NCI-H524 treated with DMSO at 0.1 percent for 48 hours (cell line): ENCODE measurements around the gene ETV2.
"Not testable (repeated sequence)": the region's sequence is repeated elsewhere in the genome, so short reads cannot be mapped to it uniquely, and the experiment has no call there.

Experiments used
- DNase-seq: peaks from one replicate; lab custom pipeline; 2025; lab: John Stamatoyannopoulos, UW

Gene ETV2, protein sequence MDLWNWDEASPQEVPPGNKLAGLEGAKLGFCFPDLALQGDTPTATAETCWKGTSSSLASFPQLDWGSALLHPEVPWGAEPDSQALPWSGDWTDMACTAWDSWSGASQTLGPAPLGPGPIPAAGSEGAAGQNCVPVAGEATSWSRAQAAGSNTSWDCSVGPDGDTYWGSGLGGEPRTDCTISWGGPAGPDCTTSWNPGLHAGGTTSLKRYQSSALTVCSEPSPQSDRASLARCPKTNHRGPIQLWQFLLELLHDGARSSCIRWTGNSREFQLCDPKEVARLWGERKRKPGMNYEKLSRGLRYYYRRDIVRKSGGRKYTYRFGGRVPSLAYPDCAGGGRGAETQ

DNA sequence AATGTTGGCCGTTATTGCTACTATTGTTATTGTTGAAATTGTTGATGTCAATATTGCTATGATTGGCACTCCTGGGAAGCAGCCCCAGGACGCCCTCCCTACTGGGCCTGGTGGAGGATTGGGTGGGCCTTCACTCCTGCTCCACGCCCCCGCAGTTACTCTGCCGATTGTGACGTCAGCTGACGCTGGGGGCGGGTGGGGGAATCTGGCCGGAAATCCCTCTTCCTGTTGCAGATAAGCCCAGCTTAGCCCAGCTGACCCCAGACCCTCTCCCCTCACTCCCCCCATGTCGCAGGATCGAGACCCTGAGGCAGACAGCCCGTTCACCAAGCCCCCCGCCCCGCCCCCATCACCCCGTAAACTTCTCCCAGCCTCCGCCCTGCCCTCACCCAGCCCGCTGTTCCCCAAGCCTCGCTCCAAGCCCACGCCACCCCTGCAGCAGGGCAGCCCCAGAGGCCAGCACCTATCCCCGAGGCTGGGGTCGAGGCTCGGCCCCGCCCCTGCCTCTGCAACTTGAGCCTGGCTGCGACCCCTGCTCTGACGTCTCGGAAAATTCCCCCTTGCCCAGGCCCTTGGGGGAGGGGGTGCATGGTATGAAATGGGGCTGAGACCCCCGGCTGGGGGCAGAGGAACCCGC is at the start of gene ETV2:
Gene ETV2, plus strand, starts transcription at position 231 of the 637 bp plus-strand sequence. CDS start 716 bp downstream, outside the sequence.
- no peak for DNase-seq

DNA sequence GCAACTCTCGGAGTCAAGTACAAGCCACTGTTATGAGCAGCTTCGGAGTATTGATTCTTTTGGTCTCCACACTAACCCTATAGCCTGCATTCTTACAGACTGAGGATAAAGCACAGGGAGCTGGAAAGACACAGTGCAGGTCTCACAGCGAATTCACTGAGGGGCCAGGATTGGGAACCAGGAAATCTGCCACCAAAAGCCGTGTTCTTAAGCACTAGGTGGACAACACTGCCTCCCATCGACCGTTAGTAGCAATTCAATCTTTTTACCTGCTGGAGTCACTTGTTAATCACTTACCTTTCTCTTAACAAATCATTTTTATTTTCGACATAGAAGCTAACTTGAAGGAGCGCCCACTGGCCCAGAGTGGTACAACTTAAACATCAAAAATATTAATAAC is 49.3 kb upstream of the ETV2 start:
- DNase-seq: no peak

DNA sequence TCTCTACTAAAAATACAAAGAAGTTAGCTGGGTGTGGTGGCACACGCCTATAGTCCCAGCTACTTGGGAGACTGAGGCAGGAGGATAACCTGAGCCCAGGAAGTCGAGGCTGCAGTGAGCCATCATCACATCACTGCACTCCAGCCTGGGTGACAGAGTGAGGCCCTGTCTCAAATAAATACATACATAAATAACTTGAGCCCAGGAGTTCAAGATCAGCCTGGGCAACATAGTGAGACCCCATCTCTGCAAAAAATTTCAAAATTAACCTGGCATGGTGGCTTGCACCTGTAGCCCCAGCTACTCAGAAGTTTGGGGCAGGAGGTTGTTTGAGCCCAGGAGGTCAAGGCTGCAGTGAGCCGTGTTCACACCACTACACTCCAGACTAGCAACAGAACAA is 46.5 kb upstream of the ETV2 start:
- DNase-seq: not testable (repeated sequence)

DNA sequence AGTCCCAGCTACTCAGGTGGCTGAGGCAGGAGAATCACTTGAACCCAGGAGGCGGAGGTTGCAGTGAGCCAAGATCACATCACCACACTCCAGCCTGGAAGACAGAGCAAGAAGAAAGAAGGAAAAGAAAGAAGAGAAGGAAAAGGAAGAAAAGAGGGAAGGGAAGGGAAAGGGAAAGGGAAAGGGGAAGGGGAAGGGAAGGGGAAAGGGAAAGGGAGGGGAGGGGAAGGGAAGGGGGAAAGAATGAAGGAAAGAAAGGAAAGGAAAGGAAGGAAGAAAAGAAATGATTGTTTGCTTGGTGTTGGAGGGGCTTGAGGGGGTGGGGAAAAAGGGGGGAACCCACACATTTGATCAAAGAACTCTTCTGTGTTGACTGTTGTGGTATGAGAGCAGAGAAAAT is 45.6 kb upstream of the ETV2 start:
- DNase-seq: no peak

DNA sequence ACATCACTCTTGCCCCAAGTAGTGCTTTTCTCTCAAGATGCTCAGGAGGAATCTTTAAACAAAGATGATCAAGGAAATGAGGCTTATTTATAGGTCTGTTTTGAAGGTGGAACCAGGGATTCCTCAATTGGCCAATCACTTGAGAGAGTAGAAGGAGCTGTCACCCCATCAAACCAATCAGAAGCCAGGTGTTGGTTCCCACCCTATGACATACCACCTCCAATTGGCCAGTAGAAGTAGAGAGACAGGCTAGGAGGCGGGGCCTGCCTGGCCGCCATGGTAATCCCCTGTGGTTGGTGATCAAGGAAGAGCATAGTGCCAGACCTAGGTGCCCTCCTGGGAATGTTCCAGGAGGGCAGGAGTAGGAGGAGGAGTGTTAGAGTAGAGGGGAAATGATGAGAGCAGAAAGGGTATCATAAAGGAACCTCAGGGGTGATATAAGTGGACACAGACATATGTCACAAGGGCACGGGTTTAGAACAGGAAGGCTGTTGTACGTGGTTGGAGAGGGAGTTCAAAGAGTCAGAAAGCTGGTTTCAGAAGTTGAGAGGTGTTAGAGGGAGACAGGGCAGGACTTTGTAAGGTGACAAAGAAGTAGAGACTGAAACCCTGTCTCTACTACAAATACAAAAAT is 45.1 kb upstream of the ETV2 start:
- no peak for DNase-seq

DNA sequence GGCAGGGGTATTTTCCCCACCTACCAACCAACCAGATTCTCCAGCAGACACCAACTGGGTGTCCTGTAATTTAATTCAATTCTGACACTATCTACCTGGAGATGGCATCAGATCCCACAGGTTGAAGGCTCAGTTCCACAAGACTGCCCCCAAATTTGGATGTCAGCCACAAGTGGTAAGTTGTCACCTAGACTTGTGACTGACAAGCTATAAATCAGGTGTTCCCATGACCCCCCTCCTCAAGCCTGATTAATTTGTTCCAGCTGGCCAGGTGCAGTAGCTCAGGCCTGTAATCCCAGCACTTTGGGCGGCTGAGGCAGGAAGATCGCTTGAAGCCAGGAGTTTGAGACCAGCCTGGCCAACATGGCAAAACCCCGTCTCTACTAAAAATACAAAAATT is 39.6 kb upstream of the ETV2 start:
- DNase-seq: no peak

DNA sequence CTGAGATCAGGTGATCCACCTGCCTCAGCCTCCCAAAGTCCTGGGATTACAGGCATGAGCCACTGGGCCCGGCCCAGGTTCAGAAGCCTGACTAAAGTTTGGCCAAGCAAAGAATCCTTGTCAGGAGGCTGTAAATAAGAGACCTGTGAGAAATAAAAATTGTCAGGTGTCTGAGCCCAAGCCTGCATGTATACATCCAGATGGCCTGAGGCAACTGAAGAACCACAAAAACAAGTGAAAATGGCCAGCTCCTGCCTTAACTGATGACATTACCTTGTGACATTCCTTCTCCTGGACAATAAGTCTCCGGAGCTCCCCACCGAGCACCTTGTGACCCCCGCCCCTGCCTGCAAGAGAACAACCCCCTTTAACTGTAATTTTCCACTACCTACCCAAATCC is 37.1 kb upstream of the ETV2 start:
- DNase-seq: not testable (repeated sequence)

DNA sequence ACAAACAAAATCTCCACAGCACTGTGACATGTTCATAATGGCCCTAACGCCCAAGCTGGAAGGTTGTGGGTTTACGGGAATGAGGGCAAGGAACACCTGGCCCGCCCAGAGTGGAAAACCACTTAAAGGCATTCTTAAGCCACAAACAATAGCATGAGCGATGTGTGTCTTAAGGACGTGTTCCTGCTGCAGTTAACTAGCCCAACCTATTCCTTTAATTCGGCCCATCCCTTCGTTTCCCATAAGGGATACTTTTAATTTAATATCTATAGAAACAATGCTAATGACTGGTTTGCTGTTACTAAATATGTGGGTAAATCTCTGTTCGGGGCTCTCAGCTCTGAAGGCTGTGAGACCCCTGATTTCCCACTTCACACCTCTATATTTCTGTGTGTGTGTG is 34.4 kb upstream of the ETV2 start:
- not testable (repeated sequence) for DNase-seq

DNA sequence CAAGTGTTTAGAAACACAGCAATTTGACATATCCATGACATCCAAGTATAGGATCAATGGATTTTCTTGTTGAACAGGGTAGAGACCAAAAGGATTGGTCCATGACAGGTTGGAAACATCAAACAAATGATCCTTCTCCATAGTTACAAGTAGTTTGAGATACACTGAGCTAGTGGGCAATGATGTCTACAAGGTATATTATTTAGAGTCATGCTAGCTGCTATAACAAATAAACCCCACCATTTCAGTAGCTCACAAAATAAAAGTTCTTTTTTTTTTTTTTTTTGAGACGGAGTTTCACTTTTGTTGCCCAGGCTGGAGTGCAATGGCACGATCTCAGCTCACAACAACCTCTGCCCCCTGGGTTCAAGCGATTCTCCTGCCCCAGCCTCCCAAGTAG is 33.9 kb upstream of the ETV2 start:
- DNase-seq: no peak

DNA sequence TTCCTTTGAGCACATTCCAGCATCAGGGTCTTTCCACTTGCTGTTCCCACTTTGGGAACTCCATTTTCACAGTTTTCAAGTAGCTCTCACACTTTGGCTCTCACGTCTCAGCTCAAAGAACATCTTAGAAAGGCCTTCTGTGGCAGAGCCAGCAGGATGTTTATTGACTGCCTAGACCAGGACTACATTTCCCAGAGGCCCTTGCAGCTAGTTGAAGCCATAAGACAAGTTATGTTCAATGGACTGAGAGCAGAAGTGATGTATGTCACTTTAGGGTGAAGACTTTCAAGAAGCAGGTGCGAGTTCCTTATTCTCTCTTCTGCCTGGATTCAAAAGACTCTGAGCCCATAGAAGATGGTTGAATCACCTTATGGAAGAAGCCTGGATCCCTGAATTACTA is 33.3 kb upstream of the ETV2 start:
- no peak for DNase-seq

DNA sequence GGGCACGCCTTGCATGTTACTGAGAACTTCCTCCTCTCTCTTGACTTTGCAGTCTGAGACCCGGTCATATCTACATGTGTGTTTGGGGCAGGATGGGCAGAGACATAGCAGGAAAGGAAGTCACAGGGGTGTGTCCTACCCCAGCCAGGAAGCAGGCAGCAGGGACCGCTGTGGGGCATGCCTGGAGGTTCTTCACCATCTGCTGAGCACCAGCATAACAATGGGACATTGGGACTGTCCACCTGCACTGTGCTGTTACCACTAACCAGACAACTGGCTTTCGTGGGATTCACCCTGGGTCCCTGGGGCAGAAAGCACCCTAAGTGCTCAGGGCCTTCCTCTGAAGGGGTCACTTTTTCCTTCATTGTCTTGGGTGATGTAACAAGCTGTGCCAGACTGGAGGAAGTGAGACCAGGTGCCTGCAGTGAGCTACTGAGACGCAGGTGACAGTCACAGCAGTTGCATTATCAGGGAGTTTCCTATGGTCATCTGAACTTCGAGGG is 31.6 kb upstream of the ETV2 start:
- no peak for DNase-seq

DNA sequence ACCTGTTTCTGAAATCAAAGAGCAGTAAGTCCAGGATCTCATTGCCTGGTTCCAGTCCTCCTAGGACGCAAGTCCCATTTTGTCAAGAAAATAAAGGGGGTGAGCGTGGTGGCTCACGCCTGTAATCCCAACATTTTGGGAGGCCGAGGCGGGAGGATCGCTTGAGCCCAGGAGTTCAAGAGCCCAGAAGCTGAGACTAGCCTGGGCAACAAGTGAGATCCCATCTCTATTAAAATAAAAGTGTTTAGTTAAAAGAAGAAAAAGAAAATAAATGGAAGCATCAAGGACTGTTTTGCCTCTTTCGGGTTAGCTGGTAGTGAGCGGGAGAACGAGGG is 29.4 kb upstream of the ETV2 start:
- DNase-seq: no peak

DNA sequence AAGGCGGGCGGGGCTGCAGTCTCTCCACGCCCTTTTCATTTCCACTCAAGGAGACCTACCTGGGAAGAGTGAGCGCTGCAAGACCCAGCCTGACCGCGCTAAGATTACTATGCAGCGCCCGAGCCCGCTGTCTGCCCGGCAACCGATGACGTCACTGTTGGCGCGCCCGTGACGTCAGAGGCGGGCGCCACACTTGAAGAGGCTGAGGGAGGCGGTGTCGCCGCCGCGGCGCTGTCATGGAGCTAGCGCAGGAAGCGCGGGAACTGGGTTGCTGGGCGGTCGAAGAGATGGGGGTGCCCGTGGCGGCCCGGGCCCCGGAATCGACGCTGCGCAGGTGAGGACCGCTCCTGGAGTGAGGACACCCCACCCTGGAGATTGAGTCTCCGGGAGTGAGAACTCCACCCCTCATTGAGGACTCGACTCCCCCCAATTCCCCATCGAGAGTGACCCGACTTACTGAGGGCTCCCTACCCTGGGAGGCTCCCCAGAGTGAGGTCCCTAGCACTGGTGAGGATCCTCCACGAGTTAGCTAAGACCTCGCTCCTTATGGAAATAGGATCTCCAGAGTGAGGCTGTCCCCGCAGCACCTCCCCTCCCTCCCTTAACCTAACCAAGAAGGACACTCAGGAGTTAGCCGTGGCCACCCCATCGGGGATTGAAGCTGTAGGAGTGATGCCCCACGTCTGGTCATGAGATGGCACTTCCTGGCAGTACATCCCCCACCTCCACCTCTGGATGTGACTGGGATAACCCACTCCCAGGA is 28.8 kb upstream of the ETV2 start, which contains the start of gene HAUS5:
Gene HAUS5, plus strand, starts transcription at position 177 of the 763 bp plus-strand sequence. Its CDS starts 60 bp downstream, at position 237.
- peak; percentile 86 for DNase-seq

DNA sequence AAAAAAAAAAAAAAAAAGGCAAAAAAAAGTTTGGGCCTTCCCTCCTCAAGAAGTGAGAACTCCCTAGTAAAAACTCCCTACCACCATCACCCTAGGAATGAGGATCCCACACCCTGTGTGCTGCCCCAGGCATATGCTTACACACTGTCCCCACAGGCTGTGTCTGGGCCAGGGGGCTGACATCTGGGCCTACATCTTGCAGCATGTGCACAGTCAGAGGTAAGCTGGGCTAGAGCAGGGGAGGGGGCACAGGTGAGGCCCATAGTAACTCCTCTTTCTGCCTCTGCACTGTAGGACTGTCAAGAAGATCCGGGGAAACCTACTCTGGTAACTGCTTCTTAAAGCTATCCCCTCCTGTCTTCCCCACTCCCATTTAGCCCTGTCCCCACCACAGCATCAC is 28.0 kb upstream of the ETV2 start:
- DNase-seq: no peak

DNA sequence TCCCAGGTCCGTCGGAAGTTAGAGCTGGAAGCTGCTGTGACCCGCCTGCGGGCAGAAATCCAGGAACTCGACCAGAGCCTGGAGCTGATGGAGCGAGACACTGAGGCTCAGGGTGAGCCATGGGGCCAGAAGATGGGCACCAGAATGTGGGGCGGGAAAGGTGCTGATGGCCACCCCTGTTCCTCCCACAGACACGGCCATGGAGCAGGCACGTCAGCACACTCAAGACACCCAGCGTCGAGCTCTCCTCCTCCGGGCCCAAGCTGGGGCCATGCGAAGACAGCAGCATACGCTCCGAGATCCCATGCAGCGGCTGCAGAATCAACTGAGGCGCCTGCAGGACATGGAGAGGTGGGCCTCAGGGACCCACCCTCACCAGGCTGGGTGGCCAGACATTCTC is 26.5 kb upstream of the ETV2 start:
- DNase-seq: no peak

DNA sequence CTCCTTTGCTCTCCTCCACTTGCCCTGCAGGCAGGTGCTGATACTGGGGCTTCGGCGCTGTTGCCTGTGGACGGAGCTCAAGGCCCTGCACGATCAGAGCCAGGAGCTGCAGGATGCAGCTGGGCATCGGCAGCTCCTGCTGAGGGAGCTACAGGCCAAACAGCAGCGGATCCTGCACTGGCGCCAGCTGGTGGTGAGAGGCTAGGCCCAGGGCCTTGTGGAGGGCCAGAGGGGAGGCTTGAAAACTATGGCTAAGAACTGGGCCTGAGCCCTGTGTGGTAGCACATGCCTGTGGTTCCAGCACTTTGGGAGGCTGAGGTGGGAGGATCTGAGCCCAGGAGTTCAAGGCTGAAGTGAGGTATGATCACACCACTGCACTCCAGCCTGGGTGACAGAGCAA is 22.7 kb upstream of the ETV2 start:
- no peak for DNase-seq

DNA sequence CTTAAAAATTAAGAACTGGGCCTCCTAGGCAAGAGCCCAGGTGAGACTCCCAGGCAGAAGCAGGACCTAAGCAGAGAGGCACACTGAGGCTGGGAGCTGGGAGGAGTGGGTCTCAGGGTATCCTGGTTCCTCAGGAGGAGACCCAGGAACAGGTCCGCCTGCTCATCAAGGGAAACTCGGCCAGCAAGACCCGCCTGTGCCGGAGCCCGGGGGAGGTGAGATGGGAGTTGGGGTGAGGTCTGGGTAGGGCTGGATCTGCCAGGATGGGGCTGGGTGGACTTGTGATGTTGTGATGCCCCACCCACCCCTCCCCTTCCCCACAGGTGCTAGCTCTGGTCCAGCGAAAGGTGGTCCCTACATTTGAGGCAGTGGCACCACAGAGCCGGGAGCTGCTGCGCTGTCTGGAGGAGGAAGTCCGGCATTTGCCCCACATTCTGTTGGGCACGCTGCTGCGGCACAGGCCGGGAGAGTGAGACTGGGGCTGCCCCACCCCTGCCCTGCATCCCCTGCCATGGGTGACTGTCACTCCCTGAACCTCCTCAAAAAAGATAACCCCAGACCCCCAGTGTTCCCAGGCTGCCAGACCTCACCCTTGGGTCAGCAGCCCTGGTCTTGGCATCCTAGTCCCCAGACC is 22.1 kb upstream of the ETV2 start:
- no peak for DNase-seq

DNA sequence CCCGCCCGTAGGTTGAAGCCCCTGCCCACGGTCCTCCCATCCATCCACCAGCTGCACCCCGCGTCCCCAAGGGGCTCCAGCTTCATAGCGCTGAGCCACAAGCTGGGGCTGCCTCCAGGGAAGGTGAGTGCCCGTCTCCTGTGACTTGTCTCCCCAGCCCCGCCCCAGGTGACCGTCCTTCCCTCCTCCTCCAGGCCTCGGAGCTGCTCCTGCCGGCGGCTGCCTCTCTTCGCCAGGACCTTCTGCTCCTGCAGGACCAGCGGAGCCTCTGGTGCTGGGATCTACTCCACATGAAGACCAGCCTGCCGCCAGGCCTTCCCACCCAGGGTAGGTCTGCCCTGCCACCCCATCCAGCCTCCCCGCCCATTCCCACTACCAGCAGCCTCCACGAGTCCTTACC is 21.5 kb upstream of the ETV2 start:
- no peak for DNase-seq

DNA sequence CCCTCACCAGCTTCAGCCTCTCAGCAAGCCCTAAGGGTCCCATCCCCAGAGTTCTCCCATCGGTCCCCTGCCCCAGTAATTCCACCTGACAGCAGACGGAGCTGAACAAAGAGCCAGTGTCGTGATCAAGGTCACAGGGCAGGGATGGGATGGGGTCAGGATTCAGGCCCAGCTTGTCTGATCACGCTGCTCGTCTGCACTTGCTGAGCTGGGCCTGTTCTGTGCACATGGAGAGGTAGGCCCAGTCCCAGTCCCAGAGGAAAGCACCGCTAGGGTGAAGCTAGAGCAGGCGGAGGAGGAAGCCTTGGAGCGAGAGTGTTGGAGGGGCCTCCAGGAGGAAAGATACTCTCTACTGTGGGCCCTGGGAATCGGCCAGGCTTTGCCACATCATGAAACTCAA is 19.8 kb upstream of the ETV2 start:
- DNase-seq: no peak

DNA sequence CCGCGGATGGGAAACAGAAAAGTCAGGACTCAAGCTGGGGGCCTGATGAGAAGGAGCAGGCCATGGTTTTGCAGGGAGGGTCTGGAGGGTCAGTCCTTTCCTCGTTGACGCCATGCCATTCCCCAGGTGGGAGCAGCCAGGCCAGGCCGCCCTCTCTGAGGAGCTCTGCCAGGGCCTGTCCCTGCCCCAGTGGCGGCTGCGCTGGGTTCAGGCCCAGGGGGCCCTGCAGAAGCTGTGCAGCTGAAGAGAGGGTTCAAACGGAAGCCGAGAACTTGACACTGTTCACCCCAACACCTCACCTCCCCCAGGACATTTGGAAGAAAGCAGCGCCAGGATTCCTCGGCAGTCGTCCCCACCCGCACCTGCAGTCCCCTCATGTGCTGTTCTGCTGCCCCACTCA is 18.8 kb upstream of the ETV2 start:
- no peak for DNase-seq

DNA sequence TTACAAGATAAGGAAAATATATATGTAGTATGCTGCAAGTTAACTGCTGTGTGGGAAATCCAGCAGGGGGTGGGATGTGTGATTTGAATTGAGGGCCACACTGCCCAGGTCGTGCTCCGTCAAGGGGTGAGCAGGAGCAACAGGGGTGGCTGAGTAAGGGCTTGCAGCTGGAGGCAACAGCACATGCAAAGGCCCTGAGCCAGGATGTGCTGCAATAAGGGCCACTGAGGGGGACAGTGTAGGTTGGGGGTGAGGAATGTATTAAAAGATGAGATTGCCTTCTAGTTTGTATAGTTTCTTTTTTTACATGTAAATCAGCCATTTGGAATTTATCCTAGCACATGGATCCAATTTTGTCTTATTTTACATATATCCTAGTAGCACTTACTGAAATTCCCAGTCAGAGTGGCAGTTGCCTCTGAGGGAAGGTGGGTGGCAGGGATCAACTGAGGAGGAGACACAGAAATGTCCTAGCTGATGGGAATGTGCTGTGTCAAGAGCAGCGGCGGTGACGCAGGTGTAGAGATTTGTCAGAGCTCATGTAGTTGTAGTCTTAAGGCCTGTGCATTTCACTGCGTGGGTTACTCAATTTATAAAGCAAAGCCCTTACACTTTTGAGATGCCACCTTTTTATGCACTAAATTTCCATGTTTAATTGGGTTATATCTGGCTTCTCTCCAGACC is 18.1 kb upstream of the ETV2 start:
- no peak for DNase-seq

DNA sequence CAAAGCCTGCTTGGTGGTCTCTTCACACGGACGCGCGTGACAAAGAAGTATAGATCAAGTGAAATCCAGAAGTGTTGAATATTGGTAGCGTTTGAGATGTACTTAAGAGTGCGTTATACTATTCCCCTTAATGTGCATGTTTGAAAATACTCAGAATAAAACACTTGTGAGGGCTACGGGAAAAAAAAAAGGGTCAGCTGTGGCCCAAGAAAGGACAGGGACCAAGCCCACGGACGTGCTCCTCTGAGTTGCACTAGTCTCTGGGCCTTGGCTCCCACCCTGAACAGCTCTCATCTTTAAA is 13.3 kb upstream of the ETV2 start:
- no peak for DNase-seq
